Hepatocyte (in vitro differentiated cells): Measurements from ENCODE around the gene FSIP1.

Source experiments
- CTCF ChIP-seq: fragments of 200-600 bp; sonication (generic); IDR thresholded peaks from 2 replicates; pipeline ENCODE4 v1.5.1; 2016; ENCODE audit warnings: antibody characterized with exemption, mild to moderate bottlenecking; ENCODE audit not compliant: poor library complexity
- EZH2 ChIP-seq: fragments of 200-600 bp; sonication (generic); IDR thresholded peaks from 2 replicates; pipeline ENCODE4 v1.6.1; 2016; ENCODE audit warnings: antibody characterized with exemption, mild to moderate bottlenecking, borderline replicate concordance
- EZH2phosphoT487 ChIP-seq: fragments of 200-600 bp; sonication (generic); IDR thresholded peaks from one replicate; pipeline ENCODE4 v1.6.1; 2018; ENCODE audit warnings: antibody characterized with exemption, mild to moderate bottlenecking, low read depth, moderate library complexity; ENCODE audit not compliant: unreplicated experiment, severe bottlenecking

- TF ChIP-seq CTCF (no peak), EZH2 (no peak), EZH2phosphoT487 (no peak)
These were observed 51.4 kb downstream of the FSIP1 start for GRCh38 chr15:39731266-39731665.
